SK-N-SH treated with all-trans-retinoic acid at 6 μM for 48 hours (cell line): ENCODE measurements around the gene SEMA5A.

ENCODE experiments used
- ATAC-seq: fragments of 200-7000 bp; cut with Tn5 transposase; 3 replicates; pipeline ENCODE4 v1.9.1; 2020; ENCODE audit warnings: mild to moderate bottlenecking, moderate library complexity
- ARNTL ChIP-seq: fragments of 450-650 bp; formaldehyde crosslinking; IDR thresholded peaks from 2 replicates; pipeline ENCODE4 v1.5.0; 2020; ENCODE audit warnings: low read depth, mild to moderate bottlenecking, moderate library complexity, borderline replicate concordance
- BACH2 ChIP-seq: fragments of 250-450 bp; sonication (Bioruptor Pico); IDR thresholded peaks from 2 replicates; pipeline ENCODE4 v1.9.0; 2021; ENCODE audit warnings: mild to moderate bottlenecking, borderline replicate concordance
- CSDC2 ChIP-seq: fragments of 250-450 bp; sonication (Bioruptor Pico); IDR thresholded peaks from 2 replicates; pipeline ENCODE4 v1.5.0; 2020; ENCODE audit warnings: mild to moderate bottlenecking, moderate library complexity
- ESRRG ChIP-seq: fragments of 250-450 bp; sonication (Bioruptor Pico); IDR thresholded peaks from 2 replicates; pipeline ENCODE4 v1.6.1; 2021; ENCODE audit warnings: mild to moderate bottlenecking
- GLIS3 ChIP-seq: fragments of 250-450 bp; sonication (Bioruptor Pico); IDR thresholded peaks from 2 replicates; pipeline ENCODE4 v1.5.0; 2020; ENCODE audit warnings: mild to moderate bottlenecking, moderate library complexity
- OSR1 ChIP-seq: fragments of 250-450 bp; sonication (Bioruptor Pico); IDR thresholded peaks from 2 replicates; pipeline ENCODE4 v1.8.0; 2022; ENCODE audit warnings: moderate library complexity, mild to moderate bottlenecking, inconsistent platforms
- PATZ1 ChIP-seq: fragments of 250-450 bp; sonication (Bioruptor Pico); IDR thresholded peaks from 2 replicates; pipeline ENCODE4 v1.8.0; 2020; ENCODE audit warnings: mild to moderate bottlenecking, moderate library complexity, borderline replicate concordance
- PPARA ChIP-seq: fragments of 250-450 bp; sonication (Bioruptor Pico); IDR thresholded peaks from 2 replicates; pipeline ENCODE4 v1.5.0; 2020; ENCODE audit warnings: mild to moderate bottlenecking, borderline replicate concordance
- RARB ChIP-seq: fragments of 250-450 bp; sonication (Bioruptor Pico); IDR thresholded peaks from 2 replicates; pipeline ENCODE4 v1.8.0; 2021; ENCODE audit warnings: mild to moderate bottlenecking, moderate library complexity
- TOX ChIP-seq: fragments of 250-450 bp; sonication (Bioruptor Pico); IDR thresholded peaks from 2 replicates; pipeline ENCODE4 v1.8.0; 2021; ENCODE audit warnings: mild to moderate bottlenecking, moderate library complexity, borderline replicate concordance
- TSHZ2 ChIP-seq: fragments of 250-450 bp; sonication (Bioruptor Pico); IDR thresholded peaks from 2 replicates; pipeline ENCODE4 v1.5.0; 2020; ENCODE audit warnings: mild to moderate bottlenecking, moderate library complexity
- ZC3H10 ChIP-seq: fragments of 250-450 bp; sonication (Bioruptor Pico); IDR thresholded peaks from 2 replicates; pipeline ENCODE4 v1.5.1; 2021; ENCODE audit warnings: mild to moderate bottlenecking, moderate library complexity
- ZFP3 ChIP-seq: fragments of 250-450 bp; sonication (Bioruptor Pico); IDR thresholded peaks from 2 replicates; pipeline ENCODE4 v1.5.0; 2020; ENCODE audit warnings: mild to moderate bottlenecking, moderate library complexity
- ZFP30 ChIP-seq: fragments of 450-650 bp; formaldehyde crosslinking; IDR thresholded peaks from 2 replicates; pipeline ENCODE4 v1.5.0; 2022; ENCODE audit warnings: mild to moderate bottlenecking, moderate library complexity
- ZNF565 ChIP-seq: fragments of 450-650 bp; formaldehyde crosslinking; conservative IDR thresholded peaks from 2 replicates; pipeline ENCODE4 v1.5.0; 2020; ENCODE audit warnings: low read depth, mild to moderate bottlenecking, moderate library complexity
- ZNF70 ChIP-seq: fragments of 450-650 bp; formaldehyde crosslinking; IDR thresholded peaks from 2 replicates; pipeline ENCODE4 v1.5.0; 2020; ENCODE audit warnings: mild to moderate bottlenecking, moderate library complexity
- ZNF8 ChIP-seq: fragments of 450-650 bp; formaldehyde crosslinking; IDR thresholded peaks from 2 replicates; pipeline ENCODE4 v1.5.0; 2020; ENCODE audit warnings: mild to moderate bottlenecking, moderate library complexity
- TF ChIP-seq, protein P1 (sequence below): fragments of 250-450 bp; sonication (Bioruptor Pico); IDR thresholded peaks from 2 replicates; pipeline ENCODE4 v1.8.0; 2021; ENCODE audit warnings: low read depth, mild to moderate bottlenecking, moderate library complexity, borderline replicate concordance
- TF ChIP-seq, protein P2 (sequence below): fragments of 250-450 bp; sonication (Bioruptor Pico); IDR thresholded peaks from 2 replicates; pipeline ENCODE4 v1.5.1; 2020; ENCODE audit warnings: low read depth, mild to moderate bottlenecking, moderate library complexity

The SEMA5A gene

DNA sequence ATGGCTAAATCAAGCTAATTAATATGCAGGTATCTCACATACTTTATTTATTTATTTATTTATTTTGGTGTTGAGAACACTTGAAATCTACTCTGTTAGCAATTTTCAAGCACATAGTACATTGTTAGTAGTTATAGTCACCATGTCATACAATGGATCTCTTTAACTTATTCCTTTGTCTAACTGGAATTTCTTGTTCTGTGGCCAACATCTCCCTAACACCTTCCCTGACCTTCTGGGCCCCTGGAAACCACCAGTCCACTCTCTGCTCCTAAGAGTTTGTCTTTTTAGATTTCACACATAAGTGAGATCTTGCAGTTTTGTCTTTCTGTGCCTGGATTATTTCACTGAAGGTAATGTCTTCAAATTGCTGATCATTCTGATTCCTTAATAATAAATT is 229.1 kb downstream of the SEMA5A start (continued):
- no peak for TF ChIP-seq ZFP30 (CRISPR knock-in tag)
- TF ChIP-seq, all 23 proteins: peak for 0

DNA sequence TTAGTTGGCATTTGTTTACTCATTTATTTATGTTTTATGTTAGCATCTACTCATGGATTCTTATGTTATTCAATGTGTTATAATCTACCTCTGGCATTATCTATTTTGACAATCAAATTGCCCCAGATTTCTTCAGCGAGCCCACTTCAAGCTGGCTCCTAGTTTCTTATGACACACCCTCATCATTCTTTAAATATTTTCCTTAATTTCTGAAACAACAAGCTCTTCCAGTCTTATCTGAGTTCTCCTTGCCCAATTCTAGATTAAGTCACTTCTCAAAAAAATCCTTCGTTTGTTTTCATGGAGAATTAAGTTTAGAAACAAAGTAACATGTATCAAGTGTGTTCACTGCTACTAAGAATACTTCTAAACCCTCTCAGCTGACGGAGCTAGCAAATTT is 229.8 kb downstream of the SEMA5A start:
- TF ChIP-seq GLIS3 (CRISPR knock-in tag) (no peak), ZNF8 (CRISPR knock-in tag) (no peak), CSDC2 (CRISPR knock-in tag) (no peak), ZC3H10 (CRISPR knock-in tag) (no peak), PATZ1 (CRISPR knock-in tag) (no peak)
- TF ChIP-seq, protein P1, sequence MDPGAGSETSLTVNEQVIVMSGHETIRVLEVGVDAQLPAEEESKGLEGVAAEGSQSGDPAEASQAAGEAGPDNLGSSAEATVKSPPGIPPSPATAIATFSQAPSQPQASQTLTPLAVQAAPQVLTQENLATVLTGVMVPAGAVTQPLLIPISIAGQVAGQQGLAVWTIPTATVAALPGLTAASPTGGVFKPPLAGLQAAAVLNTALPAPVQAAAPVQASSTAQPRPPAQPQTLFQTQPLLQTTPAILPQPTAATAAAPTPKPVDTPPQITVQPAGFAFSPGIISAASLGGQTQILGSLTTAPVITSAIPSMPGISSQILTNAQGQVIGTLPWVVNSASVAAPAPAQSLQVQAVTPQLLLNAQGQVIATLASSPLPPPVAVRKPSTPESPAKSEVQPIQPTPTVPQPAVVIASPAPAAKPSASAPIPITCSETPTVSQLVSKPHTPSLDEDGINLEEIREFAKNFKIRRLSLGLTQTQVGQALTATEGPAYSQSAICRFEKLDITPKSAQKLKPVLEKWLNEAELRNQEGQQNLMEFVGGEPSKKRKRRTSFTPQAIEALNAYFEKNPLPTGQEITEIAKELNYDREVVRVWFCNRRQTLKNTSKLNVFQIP (CRISPR knock-in tag): no peak
- no peak for ATAC-seq

- no peak for TF ChIP-seq OSR1 (CRISPR knock-in tag)
- no peak for TF ChIP-seq TSHZ2 (CRISPR knock-in tag)
- no peak for TF ChIP-seq ZNF70 (CRISPR knock-in tag)
- no peak for TF ChIP-seq CSDC2 (CRISPR knock-in tag)
- TF ChIP-seq, protein P2, sequence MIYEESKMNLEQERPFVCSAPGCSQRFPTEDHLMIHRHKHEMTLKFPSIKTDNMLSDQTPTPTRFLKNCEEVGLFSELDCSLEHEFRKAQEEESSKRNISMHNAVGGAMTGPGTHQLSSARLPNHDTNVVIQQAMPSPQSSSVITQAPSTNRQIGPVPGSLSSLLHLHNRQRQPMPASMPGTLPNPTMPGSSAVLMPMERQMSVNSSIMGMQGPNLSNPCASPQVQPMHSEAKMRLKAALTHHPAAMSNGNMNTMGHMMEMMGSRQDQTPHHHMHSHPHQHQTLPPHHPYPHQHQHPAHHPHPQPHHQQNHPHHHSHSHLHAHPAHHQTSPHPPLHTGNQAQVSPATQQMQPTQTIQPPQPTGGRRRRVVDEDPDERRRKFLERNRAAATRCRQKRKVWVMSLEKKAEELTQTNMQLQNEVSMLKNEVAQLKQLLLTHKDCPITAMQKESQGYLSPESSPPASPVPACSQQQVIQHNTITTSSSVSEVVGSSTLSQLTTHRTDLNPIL (CRISPR knock-in tag): no peak
- no peak for ATAC-seq
These were observed 231.3 kb downstream of the SEMA5A start for GRCh38 chr5:9314558-9314957.

DNA sequence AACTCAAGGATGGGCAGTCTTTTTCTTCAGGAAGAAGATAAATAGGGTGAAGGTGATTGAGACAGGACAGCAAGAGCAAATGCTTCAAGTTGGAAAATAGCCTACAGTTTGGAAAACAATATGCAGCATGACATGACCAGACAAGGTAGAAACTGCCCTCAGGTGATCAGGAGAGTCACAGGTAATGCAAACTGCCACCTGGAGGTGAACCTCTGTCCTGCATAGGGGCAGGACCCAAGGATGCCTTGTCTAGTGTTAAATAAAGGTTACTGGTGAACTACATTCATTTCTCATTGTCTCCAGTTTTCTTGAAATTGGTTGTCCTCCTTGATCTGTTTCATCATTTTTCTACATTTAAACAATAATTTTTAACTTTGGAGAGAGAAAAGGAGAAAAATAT is 232.1 kb downstream of the SEMA5A start:
- no peak for TF ChIP-seq ZFP3 (CRISPR knock-in tag)
- no peak for TF ChIP-seq PATZ1 (CRISPR knock-in tag)
- no peak for TF ChIP-seq GLIS3 (CRISPR knock-in tag)
- no peak for TF ChIP-seq CSDC2 (CRISPR knock-in tag)
- no peak for TF ChIP-seq RARB (CRISPR knock-in tag)
- no peak for TF ChIP-seq ESRRG (CRISPR knock-in tag)
- TF ChIP-seq TOX: no peak
- TF ChIP-seq ARNTL (CRISPR knock-in tag): no peak
- no peak for TF ChIP-seq BACH2
- TF ChIP-seq ZNF8 (CRISPR knock-in tag): no peak
- ATAC-seq: no peak

DNA sequence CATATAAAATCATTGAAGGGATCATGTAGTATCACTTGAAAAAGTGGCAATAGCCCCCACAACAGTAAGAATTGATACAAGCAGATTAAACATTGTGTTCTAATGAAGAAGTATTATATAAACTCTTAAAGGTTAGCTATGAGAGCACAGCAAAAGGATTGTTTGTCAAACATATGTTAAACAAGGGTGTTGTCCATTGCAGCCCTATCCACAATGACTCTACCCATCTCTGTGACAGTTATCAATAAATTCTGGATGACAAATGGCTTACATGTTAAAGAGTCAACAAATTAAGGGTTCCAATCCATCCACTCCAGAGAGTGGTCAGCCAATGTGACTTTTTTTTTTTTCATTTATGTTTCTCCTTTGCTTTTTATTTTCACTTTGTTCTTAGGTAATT is 238.7 kb downstream of the SEMA5A start:
- no peak for ATAC-seq
- TF ChIP-seq TSHZ2 (CRISPR knock-in tag) (no peak), ZFP30 (CRISPR knock-in tag) (no peak), ZFP3 (CRISPR knock-in tag) (no peak), PPARA (CRISPR knock-in tag) (no peak), ZNF565 (CRISPR knock-in tag) (no peak), ZNF8 (CRISPR knock-in tag) (no peak), PATZ1 (CRISPR knock-in tag) (no peak)
